GM15510 (cell line): ENCODE measurements around the gene TACC2.

Source experiments
- POLR2A ChIP-seq: IDR thresholded peaks from 3 replicates; pipeline ENCODE4 v1.6.1; 2011; ENCODE audit warnings: borderline replicate concordance; ENCODE audit not compliant: insufficient read length; ENCODE audit errors: extremely low read depth

Gene TACC2

GRCh38 chr10:122044713-122045112 lies 55.8 kb downstream of the TACC2 start:
- no peak for TF ChIP-seq POLR2A

DNA sequence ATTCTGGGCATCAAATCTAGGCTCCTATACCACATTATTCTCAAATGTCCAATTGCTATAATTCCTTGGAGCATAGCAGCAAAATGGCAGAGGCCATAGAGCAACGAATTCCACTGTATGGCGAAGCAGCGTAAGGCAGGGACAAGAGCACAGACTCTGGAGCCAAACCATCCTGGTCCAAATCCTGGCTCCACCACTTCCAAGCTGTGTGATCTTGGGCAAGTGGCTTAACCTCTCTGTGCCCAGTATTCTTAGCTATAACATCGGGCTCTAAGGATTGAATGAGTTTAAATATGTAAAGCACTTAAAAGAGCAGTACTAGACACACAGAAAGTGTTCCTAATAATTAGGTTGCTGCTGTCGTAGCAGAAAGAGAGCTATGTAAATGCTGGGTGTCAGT lies 56.2 kb downstream of the TACC2 start:
- TF ChIP-seq POLR2A: no peak

GRCh38 chr10:122047560-122047959 lies 58.6 kb downstream of the TACC2 start:
- no peak for TF ChIP-seq POLR2A

DNA sequence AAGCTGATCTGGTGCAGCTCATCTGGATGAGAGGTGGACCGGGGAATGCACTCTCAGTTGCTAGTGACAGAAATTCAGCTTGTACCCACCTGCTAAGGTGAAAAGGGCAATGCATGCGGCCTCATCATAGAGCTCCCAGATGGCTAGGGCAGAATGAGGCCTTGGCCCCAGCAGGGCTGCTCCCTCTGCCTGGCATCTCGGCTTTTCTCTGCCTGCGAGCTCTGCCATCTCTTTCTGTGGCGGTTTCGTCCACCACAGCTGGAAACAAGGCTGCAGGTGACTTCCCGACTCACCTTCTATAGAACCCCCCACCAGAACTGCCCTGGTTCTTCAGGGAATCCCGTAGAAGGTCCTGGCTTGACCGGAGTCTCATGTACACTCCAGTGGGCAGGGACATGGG lies 60.1 kb downstream of the TACC2 start:
- no peak for TF ChIP-seq POLR2A

- no peak for TF ChIP-seq POLR2A
Observed at GRCh38 chr10:122050311-122050710, 61.3 kb downstream of the TACC2 start.

GRCh38 chr10:122050811-122051210 lies 61.8 kb downstream of the TACC2 start:
- TF ChIP-seq POLR2A: no peak

DNA sequence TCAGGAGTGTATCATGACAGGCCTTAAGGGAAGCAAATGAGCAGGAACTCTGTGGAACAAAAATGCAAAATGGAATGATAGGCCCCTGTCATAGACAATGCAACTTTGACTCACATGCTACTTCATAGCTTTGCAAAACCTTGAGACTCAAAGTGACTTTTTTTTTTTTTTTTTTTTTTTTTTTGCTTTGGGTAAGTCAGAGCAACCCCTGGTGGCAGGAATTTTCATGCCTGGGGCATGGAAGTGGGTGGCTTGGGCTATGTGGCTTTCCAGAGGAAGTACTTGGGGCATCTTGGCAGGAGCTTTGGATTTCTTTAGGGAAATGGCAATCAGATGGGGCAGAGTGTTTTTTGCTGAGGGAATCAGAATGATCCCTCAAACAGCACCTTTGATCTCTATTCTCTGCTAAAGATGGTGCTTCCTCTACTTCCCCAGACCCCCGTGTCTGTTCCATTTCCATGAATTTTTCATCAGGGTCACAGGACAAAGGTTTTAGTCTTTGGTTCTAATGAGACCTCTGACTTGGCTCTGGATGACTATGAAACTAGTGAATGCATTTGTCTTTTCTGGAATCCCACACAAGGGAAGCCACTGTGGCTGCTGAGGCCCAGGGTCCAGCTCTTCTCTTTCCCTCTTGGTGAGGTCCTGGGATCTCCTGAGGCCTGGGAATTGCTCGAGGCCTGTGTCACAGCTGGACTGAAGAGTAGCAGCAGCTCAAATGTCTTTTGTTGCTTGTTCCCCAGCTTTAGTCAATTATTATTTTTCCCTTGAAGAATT lies 62.8 kb downstream of the TACC2 start:
- no peak for TF ChIP-seq POLR2A

GRCh38 chr10:122052701-122053100 lies 63.7 kb downstream of the TACC2 start:
- no peak for TF ChIP-seq POLR2A

- no peak for TF ChIP-seq POLR2A
Observed at GRCh38 chr10:122053314-122053713, 64.4 kb downstream of the TACC2 start.

- no peak for TF ChIP-seq POLR2A
Observed at GRCh38 chr10:122054048-122055025, 65.4 kb downstream of the TACC2 start.

DNA sequence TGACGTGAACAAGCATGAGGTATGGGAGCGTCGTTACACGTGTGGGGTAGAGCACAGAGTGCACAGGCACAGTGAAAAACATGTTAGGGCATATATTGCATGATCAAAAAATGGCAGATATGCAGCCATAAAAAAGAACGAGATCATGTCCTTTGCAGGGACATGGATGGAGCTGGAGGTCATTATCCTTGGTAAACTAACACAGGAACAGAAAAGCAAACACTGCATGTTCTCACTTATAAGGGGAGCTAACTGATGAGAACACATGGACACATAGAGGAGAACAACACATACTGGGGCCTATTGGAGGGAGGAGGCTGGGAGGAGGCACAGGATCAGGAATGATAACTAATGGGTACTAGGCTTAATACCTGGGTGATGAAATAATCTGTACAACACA lies 66.3 kb downstream of the TACC2 start:
- no peak for TF ChIP-seq POLR2A

- no peak for TF ChIP-seq POLR2A
Observed at GRCh38 chr10:122056431-122057094, 67.6 kb downstream of the TACC2 start.

DNA sequence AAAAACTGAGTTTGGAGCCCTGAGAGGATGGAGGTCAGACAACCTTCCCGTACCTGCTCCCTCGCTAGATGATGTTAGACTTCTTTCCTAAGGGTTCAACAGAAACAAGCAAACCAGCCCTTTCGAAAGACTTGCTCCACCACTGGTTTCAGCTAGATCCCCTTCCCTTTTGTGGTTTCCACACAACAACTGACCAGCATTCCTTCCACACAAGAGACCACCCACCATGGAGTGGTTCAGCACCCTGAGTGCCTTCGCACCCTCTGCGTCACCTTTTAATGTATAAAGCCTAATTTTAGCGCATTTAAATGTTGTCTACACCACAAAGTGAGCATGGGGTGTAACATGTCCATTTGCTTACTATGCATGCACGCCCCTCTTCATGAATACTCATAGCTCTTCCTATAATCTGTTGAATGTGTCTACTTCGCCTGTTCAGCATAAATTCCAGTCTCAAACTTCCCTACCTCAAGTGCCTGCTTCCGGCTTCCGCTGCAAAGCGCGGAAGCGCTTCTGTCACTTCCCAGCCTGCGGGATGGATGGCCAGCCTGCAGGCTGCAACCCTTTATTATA lies 69.0 kb downstream of the TACC2 start:
- TF ChIP-seq POLR2A: no peak

DNA sequence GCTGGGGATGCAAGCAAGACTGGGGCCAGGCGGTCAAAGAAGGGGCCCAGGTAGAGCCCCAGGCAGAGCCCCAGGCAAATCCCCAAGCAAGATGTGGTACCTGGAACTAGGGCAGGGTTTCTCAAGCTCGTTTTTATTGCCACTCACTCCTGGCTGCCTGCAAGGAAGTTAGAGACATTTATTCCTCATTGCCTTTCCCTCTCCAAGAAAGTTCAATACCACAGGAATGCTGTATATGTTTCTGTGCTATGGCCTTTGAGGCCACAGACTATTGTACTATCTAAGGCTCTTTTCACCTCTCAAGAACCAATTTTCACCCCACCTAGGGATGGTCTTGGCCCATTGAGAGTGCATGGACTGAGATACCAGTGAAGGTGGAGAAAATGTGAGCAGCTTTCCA lies 71.3 kb downstream of the TACC2 start:
- TF ChIP-seq POLR2A: no peak
